Thyroid gland (tissue), 4 donors: Measurements from ENCODE around the gene IL3RA. TPM values are rescaled to one million over a fixed set of nuclear protein-coding genes. Genes with fewer than 3 reads are reported as not detected.

Experiments used
- DNase-seq, 2 donors: peaks; one replicate each; pipeline ENCODE4 v3.0.0-alpha.2; 2019
- H3K27ac ChIP-seq, 3 donors: fragments of 200-600 bp; sonication (generic); 1 replicate in 2 of 3; 2 replicates in 1 of 3; pipeline ENCODE4 v1.5.1; 2016 to 2019; ENCODE audit warnings: mild to moderate bottlenecking in 1 of 3, moderate library complexity in 1 of 3
- H3K27me3 ChIP-seq: fragments of 200-600 bp; sonication (generic); one replicate; pipeline ENCODE4 v1.5.1; 2019
- H3K36me3 ChIP-seq, 2 donors: fragments of 200-600 bp; sonication (generic); one replicate each; pipeline ENCODE4 v1.5.1; 2016 to 2019
- H3K4me1 ChIP-seq, 2 donors: fragments of 200-600 bp; sonication (generic); one replicate each; pipeline ENCODE4 v1.5.1; 2017 to 2019
- H3K4me3 ChIP-seq, 3 donors: fragments of 200-600 bp; sonication (generic); replicated peaks in 1 of 3; 1 replicate in 2 of 3; 2 replicates in 1 of 3; pipeline ENCODE4 v1.5.1; 2016; ENCODE audit warnings: mild to moderate bottlenecking in 1 of 3
- H3K9me3 ChIP-seq: fragments of 200-600 bp; sonication (generic); one replicate; pipeline ENCODE4 v1.5.1; 2017
- CTCF ChIP-seq, 6 experiments: fragments of 200-600 bp in 3 of 6; fragments of 450-650 bp in 3 of 6; sonication (generic) in 3 of 6; IDR thresholded peaks; one replicate each; pipeline ENCODE4 v1.5.1; 2016 to 2019; ENCODE audit warnings: antibody characterized with exemption in 6 of 6, mild to moderate bottlenecking in 2 of 6, inconsistent platforms in 1 of 6, moderate library complexity in 1 of 6
- POLR2A ChIP-seq, 2 donors: fragments of 450-650 bp; IDR thresholded peaks; one replicate each; pipeline ENCODE4 v1.6.1; 2017; ENCODE audit warnings: antibody characterized with exemption in 2 of 2, mild to moderate bottlenecking in 2 of 2, moderate library complexity in 1 of 2
- WGBS, 2 donors: methylation state at CpG; one replicate each; pipeline ENCODE4 v1.1.5; 2017; 5-methylcytosine and 5-hydroxymethylcytosine counted together
- intact Hi-C: fragments of 100-400 bp; cut with DNase I; formaldehyde crosslinking; loops from one replicate; pipeline ENCODE4 v1.15.1; 2023
- total RNA-seq, 4 donors: library from RNA; depleted of rRNA; stranded (reverse); fragments of >200 nt; gene quantifications; one replicate each; pipeline ENCODE4 v1.2.3, GENCODE V29; 2016

The IL3RA gene
- total RNA-seq, 4 donors from 2014 or later, result 0.89 to 4.5 (median 3.3) TPM

GRCh38 chrX:1392376-1393068, 55.9 kb downstream of the IL3RA start:
- Histone ChIP-seq H3K4me3 (peak overlapping the region; percentile 27 to 95 (median 94)), H3K27ac (peak overlapping the region; percentile 95 to 99 (median 98)), H3K27me3 (no peaks in the 10 kb centered on the region), H3K4me1 (peaks cover 33 to 39% of the 10 kb centered on the region in 2 donors), H3K9me3 (no peaks in the 10 kb centered on the region), H3K36me3 (peaks cover 29 to 32% of the 10 kb centered on the region in 2 donors)
- 0% methylated on average over 2 to 5 of the region's 76 CpGs for WGBS, 2 donors
- TF ChIP-seq POLR2A (IDR thresholded peaks at IDR 0.05), result peak; percentile 25 to 30
- TF ChIP-seq CTCF (IDR thresholded peaks at IDR 0.05), result no peak
- intact Hi-C loops, result loop anchor here (10.0 kb wide), 1 partner anchor 202 kb away; the partner anchor contains the start of gene AKAP17A
- peak; percentile 75 to 80 for DNase-seq

- Histone ChIP-seq H3K27me3 (no peaks in the 10 kb centered on the region), H3K4me1 (peaks cover 31 to 33% of the 10 kb centered on the region in 2 donors), H3K4me3 (no peak overlapping the region), H3K9me3 (no peaks in the 10 kb centered on the region), H3K27ac (peak overlapping the region; percentile 18 to 99 (median 51)), H3K36me3 (peaks cover 14 to 17% of the 10 kb centered on the region in 2 donors)
- no peak for DNase-seq
- intact Hi-C loops, result loop anchor here (10.0 kb wide), 1 partner anchor 201 kb away; the partner anchor contains the start of gene AKAP17A
- no peak for TF ChIP-seq POLR2A (IDR thresholded peaks at IDR 0.05)
- no peak for TF ChIP-seq CTCF (IDR thresholded peaks at IDR 0.05)
- WGBS, 2 donors, result 56 to 71% methylated on average over 16 of the region's 16 CpGs
Observed at GRCh38 chrX:1393871-1394615, 57.5 kb downstream of the IL3RA start.

- no peak for TF ChIP-seq POLR2A (IDR thresholded peaks at IDR 0.05)
- no peak for TF ChIP-seq CTCF (IDR thresholded peaks at IDR 0.05)
- Histone ChIP-seq H3K4me1 (peaks cover 29 to 30% of the 10 kb centered on the region in 2 donors), H3K9me3 (no peaks in the 10 kb centered on the region), H3K27ac (peak overlapping the region; percentile 18 to 99 (median 51)), H3K27me3 (no peaks in the 10 kb centered on the region), H3K4me3 (no peak overlapping the region), H3K36me3 (peaks cover 5 to 8% of the 10 kb centered on the region in 2 donors)
- intact Hi-C loops, result loop anchor here (5.0 to 10.0 kb wide), 2 partner anchors 57 to 200 kb away; partner anchors contain the start of genes AKAP17A and ASMTL
- DNase-seq, result peak; percentile 84 to 87
- WGBS, 2 donors, result 49 to 72% methylated on average over 7 to 14 of the region's 22 CpGs
Observed at GRCh38 chrX:1394731-1395501, 58.3 kb downstream of the IL3RA start.

- H3K4me3 ChIP-seq, result no peak overlapping the region
- no peaks in the 10 kb centered on the region for H3K9me3 ChIP-seq
- H3K4me1 ChIP-seq, result peaks cover 21 to 23% of the 10 kb centered on the region in 2 donors
- no peak for DNase-seq
- no peak overlapping the region for H3K27ac ChIP-seq
- peaks cover 0 to under 1% of the 10 kb centered on the region in 2 donors for H3K36me3 ChIP-seq
- TF ChIP-seq POLR2A (IDR thresholded peaks at IDR 0.05) (no peak), CTCF (IDR thresholded peaks at IDR 0.05) (no peak)
- intact Hi-C loops, result loop anchor here (5.0 to 10.0 kb wide), 2 partner anchors 57 to 199 kb away; partner anchors contain the start of genes AKAP17A and ASMTL
- WGBS, 2 donors, result 96 to 98% methylated on average over 5 of the region's 5 CpGs
- no peaks in the 10 kb centered on the region for H3K27me3 ChIP-seq
Observed at GRCh38 chrX:1395646-1396216, 59.1 kb downstream of the IL3RA start.
